HG03520 (cell line): Measurements from ENCODE around the gene PKD1L1.

Experiments
- ATAC-seq: cut with Tn5 transposase; IDR thresholded peaks from one replicate; pipeline ENCODE4 v1.9.1; 2021; ENCODE audit warnings: mild to moderate bottlenecking, moderate library complexity; ENCODE audit not compliant: unreplicated experiment

PKD1L1 gene

DNA sequence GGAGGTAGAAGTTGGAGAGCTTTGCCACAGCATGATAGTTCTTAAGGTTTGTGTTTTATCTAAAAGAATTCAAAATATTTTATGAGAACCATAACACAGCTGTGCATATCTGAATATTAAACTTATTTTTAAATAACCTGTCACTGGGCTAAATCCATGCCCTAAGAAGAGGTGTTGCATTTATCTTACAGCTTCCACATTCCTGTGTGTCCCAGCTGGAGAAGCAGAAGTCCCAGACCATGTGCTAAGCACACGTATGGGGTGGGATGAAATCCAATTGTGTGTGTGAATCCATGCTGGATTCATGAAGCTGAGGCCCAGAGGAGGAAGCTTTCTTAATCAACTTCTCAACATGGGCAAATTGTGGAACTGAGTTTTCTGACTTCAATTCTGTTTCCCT, 121.5 kb downstream of the PKD1L1 start:
- no peak for ATAC-seq

DNA sequence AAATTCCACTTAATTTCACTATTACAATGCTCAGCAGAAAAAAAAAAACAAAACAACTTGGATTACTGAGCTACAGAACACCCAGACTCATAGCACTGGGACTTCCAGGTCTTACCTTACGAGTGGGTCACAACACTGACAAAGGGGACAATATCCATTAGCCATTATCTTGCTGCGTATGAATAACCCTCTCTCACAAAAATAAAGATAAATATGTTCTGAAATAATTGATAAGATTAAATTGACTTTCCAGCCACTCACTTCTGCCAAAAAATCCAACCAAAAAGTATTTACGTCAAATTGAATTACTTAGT, 128.7 kb downstream of the PKD1L1 start:
- no peak for ATAC-seq

DNA sequence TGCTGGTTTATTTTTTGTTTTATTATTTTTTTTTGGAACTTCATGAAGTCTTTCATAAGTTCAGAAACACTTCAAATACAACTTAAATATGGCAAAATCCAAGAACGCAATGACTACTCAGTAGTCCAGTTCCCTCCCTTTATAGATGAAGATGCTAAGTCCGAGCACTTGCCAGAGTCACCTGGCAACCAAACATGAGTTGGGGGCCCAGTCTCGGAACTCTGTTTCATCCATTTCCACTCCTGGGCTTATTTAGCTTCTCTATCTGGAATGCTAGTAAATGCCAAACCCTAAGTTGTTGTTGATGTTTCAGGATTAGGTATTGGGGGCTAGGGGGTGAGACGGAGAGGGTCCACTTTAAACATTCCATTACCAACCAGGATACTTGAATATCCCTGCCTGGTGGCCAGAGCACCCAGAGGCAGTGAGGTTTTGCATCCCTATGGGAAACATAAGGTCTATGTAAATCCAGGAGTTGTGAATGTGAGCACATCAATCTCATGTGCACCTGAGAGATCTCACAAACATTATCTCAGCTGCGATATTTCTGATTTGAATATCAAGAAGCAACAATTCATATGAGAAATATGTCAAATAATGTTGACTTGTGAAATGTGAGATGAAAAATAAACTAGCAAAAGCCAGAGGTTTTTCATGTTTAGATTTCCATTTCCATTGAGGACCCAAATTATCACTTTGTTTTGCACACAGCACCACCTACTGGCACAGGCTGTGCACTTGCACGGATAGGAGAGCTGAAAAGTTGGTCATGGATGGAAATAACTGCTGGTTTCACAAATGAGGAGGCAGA, 129.3 kb downstream of the PKD1L1 start:
- peak; percentile 44 for ATAC-seq

DNA sequence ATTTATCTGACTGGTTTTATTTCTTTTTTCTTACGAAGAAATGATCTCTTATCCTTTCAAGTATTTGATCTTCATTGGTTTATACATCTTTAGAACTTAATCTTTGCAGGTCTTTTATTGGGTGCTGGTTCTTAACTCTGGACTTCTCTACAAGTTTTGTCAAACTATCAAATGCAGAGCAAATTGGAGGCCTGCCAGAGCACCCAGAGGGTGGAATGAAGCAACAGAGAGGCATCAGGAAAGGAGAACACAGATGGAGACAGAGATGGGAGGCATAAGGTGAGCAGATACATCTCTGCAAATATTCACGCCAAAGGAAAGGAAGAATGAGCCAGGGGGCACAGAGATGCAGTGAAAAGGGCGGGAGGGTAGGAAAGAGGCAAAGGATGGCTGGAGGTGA, 130.3 kb downstream of the PKD1L1 start:
- ATAC-seq: no peak

DNA sequence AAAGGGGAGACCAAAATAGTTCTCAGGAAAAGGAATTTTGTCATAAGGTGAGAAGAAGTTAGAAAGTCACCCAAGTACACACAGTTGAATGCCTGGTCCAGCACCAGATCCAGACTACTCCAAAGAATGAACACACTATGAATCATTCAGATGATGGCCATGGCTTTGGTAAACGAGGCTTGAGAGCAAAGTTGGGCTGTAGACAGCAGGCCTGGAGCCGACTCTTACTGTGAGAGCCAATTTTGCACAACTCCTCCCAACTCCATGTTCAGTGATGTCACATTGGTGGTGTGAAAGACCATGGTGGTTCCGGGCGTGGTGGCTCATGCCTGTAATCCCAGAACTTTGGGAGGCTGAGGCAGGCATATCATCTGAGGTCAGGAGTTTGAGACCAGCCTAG, 131.6 kb downstream of the PKD1L1 start:
- no peak for ATAC-seq

DNA sequence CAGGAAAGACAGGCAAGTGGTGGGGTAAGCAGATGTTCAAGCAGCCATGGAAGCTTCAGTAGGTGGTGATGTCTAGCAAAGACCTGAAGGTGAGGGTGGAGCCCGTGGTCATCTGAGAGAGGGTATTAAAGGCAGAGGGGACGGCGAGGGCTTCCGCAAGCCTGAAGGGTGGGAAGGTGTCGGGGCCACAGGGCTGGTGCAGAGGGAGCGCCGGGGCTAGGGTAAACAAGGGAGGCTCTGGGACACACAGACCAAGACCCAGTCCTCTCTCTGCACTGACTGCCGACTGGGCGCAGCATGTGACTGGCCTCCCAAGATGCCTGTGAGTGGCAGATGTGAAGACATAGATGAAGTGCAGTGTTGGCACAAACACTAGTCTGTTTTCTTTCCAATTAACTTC, 132.4 kb downstream of the PKD1L1 start:
- no peak for ATAC-seq

DNA sequence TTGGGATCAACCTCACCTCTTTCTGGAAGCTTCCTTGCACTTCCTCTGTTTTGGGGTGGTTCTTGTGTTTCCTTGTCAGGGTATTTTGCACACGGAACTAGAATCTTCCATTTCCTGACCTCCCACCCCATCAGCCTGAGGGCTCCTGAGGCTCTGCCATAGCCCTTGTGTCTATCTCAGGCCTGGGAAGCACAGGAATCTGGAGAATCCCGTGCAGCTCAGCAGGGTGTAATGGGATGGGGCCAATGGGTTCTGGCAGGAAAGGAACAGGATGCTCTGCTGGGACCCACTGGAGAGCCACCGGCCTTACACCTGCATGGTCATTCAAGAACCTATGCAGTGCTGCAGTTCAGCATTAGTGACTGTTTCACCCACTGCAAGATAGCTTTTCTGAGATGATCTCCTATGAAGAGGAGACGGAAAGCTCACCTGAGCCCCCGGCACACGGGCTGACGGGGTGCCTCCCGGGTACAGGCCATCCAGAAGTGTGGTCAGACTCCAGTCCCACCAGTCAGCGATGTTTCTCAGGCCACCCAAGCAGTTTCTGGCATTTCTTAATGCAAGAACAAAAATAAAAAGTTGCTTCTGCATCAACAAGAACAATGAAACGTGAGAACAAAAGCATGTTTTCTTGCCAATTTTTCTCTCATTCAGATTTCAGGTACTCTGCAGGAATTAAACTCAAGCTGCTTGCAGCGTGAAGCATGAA, 133.2 kb downstream of the PKD1L1 start:
- no peak for ATAC-seq

DNA sequence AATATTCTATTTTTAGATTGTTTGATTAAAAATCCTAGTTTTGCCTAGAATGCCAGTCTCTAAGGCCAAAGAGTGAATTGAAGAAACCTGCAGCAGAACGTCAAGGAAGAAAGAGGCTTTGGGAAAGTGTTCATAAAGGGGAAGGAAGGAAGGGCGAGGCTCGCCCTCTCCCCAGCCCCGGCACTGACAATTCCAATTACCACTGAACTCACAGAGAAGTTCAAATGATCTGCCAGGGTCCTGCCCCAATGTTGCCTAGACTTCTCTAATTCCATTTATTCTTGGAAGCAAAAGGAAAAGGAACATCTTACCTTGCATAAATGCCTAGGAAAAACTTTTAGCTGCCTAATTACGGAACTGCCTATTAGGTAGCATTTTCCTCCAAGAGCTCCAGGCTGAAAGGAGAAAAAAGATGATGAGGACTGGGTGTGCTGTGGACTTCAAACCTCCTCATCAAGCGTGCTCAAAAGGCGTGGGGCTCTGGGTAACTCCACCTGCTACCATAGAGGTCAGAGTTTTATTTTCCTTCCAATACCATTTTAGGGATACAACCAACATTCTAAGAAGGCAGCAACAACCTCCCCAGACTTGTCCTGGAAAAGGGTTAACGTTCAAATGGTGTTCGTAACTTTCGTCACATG, 134.5 kb downstream of the PKD1L1 start:
- ATAC-seq: no peak

DNA sequence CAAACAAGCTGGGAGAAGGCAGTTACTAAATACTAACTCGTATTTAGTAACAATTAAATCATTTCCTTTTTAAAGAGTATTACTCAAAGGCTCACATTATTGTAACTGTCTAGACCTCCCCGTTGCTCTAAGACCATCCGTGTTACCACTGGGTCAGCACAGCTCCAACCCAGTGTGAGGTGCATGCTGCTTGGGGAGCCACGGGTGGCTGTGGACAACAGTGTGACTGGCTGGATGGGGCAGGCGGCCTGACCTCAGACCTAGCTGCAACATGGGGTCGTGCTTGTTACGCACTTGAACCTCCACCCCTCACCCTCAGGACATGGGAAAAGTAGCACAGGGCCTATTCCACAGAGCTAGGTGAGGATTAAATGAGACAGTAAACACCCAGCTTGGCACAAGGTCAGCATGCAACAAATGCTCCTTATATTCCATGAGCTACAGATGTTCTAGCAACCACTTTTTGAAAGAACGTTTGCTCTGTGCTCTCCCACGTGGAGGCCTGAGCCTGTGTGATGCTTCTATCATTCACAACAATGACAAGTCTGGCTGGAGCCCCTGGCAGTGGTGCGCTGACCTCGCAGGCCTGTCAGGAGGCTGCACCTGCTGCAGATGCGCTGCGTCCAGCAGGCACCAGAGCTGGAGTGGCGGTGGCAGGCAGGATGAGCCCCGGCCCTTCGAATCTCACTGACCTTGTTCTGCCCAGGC, 135.7 kb downstream of the PKD1L1 start:
- no peak for ATAC-seq

DNA sequence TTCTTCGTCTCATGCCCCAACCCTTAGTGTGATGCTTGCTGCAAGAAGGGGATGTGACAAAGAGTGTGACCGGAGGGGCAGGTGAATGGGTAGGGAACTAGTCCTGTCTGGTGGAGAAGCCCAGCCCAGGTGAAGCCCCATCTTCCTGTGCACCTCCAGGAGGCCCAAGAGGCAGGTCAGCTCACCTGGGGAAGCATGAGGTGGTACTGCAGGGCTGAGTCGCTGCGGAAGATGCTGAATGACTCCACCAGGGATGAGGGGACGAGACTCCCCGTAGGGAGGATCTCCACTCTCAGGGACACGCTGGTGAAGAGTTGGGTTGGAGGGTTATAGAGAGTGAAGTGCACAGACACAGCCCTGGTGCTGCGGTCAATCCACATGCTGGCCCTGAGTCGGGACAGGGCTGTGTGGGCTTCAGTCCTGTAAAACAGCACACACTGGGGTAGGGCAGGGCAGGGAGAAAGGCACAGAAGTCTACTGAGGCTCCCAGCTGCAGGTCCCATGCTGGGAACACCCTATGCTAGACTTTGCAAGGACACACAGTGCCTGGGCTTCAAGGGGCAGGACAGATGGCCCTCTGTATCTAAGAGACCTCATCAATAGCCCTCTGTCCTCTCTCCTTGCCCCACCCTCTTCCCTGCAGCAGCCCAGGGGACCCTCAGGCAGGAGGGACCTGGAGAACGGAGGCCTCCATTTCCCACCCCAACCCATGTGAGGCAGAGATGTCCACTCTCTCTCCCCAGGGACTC, 136.5 kb downstream of the PKD1L1 start:
- ATAC-seq: no peak

DNA sequence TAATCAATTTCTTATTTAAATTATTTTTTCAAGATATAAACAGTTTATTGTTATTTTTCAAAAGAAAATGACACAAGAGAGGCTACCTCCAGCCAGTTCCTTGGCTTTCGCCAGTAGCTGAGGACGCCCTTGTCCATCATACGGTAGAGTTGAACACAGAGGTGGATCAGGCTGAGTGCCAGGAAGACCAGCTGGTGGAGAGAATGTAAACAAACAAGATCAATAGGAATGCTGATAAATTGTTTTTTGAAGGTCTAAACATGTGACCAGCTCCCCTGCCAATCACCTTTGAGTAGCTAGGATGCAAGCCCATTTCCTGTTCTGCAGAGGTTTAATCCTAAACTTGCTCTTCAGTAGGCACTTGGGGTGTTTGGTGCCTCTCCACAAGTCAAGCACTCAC, 138.9 kb downstream of the PKD1L1 start:
- no peak for ATAC-seq

DNA sequence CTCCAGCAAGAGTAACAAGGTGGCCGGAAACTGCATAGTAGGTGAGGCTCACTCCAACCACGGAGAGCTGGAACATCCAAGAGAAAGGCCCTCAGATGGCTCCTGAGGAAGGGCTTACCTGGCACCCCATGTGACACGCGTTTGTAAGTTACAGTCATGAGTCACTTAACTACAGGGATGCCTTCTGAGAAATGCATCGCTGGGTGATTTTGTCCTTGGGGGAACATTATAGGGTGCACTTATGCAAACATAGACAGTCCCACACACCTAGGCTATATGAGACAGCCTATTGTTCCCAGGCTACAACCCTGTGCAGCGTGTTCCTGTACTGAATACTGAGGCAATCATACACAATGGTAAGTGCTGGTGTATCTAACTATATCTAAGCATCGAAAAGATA, 139.9 kb downstream of the PKD1L1 start:
- no peak for ATAC-seq

DNA sequence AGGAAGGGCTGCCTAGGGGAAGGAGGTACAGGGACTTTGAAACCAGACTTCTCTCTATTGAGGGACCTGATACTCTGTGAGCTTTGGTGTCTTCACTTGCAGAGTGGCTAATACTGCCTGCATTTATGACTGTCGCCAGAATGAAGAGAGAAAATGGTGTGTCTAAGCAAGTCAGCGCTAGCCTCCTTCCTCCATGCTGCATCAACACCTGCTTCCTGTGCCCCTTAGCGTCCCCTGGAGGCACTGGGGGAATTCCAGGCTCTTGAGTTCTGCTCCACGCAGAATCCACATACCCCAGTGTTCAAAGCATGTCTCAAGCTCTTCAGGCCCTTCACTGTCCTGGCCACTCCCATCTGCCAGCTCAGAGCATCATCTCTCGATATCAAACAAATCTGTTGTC, 140.5 kb downstream of the PKD1L1 start:
- ATAC-seq: no peak

DNA sequence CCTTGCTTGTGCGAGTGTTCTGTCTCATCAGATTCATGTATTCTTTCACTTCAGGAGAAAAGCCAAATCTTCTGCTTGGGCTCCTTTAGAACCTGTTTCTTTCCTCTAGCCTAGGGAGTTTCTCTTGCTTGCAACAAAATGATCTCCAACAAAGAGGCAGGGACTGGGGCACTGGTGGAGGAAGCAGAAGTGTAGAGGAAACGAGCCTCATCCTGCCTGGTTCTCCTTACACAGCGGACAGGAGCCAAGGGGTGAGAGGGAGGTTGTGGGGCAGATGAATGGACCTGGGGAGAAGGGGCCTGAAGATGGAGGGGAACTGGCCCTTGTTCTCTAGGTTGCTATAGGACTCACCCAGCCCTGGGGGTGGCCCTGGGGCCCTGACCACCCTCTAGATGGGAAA, 141.1 kb downstream of the PKD1L1 start:
- no peak for ATAC-seq

DNA sequence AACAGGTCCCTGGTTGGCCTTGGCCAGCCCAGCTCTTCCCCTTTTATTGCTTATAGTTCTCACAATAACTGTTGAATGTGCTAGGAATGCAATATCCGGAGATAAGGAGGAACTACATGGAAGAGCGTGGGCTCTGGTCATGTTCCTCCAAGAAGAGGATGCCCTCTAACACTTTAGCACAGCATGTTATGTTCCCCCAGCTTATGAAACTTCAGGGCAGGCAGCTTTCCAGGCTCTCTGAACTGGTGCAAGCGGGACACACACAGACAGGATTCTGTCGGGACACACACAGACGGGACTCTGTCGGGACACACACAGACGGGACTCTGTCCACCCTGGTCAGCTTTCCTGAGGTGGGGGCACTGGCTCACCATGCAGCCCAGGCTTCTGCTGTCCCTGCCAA, 141.6 kb downstream of the PKD1L1 start:
- no peak for ATAC-seq

DNA sequence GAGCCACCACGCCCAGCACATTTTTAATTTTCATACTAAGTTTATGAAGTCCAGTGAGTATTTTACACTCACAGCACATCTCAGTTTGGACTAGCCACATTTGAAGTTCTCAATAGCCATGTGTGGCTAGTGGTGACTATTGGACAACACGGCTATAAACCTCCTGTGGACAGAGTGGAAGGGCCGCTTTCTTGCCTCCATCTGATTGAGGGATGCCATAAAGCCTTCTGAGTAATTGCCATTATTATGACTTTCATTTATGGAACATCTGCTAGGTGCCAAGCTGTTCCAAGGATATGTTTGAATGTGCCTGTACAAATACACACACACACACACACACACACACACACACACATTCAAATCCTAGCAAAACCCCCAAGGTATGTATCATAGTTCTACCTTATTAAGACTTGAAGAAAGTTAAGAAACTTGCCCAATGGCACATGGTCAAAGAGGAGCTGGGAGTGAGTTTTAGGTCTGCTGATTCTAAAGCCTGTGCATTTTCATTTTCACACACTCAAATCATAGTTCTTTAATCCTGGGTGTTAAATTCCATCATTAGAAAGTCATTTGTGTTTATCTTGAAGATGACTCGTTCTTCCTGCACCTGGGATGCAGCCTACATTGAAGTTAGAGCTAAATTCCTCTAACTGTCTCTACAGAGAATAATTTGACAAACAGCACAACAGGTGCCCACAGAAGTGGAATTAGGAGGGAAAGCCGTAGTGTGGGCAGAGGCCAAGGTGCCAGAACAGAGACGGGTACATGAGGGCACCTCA, 143.3 kb downstream of the PKD1L1 start:
- no peak for ATAC-seq

DNA sequence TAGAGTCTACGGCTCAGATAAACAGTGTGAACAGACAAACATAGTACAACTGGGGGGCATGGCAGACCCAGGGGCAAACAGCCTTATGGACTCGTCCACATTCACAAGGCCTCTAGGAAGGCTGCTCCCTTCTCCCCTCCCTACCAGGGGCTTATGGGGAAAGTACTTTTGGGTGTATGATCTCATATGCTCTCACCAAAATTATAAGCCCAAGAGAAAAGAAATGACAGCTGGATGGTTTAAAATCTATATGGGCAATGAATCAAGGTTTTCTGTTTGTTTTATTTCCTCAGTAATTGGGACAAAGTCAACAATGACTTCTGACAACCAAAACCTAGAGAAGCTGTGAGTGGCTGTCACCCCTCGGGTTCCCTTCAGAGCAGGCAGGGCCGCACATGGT, 144.4 kb downstream of the PKD1L1 start:
- ATAC-seq: no peak

DNA sequence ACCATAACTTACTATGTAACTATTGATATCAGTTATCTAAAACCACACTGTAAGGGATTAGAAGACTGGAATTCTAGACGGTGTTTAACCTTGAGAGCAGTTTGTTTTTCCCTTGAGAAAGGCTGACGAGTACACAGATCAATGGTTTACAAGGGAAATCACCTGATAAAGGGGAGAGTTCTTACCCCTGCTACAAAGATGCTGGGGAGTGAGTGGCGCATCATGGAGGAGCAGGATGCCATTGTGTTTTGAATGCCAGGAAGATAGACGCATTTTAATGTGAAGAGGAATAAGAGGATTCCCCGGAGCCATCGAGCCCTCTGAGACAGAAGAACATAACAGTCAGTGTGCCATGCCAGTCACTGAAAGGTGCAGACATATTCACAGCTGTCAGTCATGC, 145.2 kb downstream of the PKD1L1 start:
- no peak for ATAC-seq

DNA sequence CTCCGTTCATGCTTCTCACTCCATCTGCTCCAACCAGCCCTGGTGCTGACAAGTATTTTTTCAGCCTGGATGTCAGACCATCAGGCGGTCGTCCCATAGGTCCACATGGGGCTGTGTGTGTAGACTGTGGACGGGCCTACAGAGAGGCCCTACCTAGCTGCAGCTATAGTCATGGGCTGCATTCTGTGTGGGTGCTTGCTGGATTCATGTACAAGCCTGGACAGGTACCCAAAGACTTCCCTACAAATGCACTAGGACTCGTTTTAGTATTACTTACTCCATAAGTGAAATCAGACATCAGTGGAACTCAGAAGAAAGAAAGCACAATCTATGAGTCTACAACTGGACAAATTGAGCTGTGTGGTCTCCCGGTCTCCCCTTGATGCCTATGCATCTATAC, 146.8 kb downstream of the PKD1L1 start:
- ATAC-seq: no peak

DNA sequence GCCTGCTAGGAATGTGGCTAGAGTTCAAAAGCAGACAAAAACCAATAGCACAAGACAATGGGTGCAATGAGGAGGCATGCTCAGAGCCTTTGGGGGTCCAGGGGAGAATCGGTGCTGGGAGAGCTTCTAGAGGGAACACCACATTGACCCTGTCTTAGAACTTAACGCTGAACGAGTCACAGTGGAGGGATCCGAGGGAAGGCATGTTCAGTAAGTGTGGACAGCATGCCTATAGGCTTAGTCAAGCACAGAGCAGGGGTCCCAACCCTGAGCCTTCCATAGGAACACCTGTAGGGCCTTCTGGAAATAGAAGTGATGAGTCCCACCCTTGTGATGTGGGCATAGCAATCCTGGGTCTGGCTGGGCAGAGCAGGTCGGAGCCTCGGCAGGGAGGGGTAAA, 148.7 kb downstream of the PKD1L1 start:
- ATAC-seq: no peak
